HCT116 (cell line): Measurements from ENCODE around the gene RASGEF1C. TPM values are rescaled to one million over a fixed set of nuclear protein-coding genes. Genes with fewer than 3 reads are reported as not detected.

Experiments
- ATAC-seq: fragments of 200-7000 bp; cut with Tn5 transposase; 2 replicates; pipeline ENCODE4 v1.9.1; 2020; ENCODE audit warnings: mild to moderate bottlenecking, moderate library complexity
- BruUV-seq: library from RNA; stranded (reverse); fragments of 400-500 nt; replicated peaks from 2 replicates; lab custom pipeline; 2021; lab: Mats Ljungman, UMichigan
- CTCF ChIA-PET: fragments of 300-600 bp; sonication (Branson Sonifier 250); formaldehyde crosslinking; loops from one replicate; lab custom pipeline; 2021; ENCODE audit warnings: antibody characterized with exemption; lab: Charles Lee
- POLR2A ChIA-PET: fragments of 300-600, 350-600 bp; sonication (Branson Sonifier 250); formaldehyde crosslinking; loops from one replicate; lab custom pipeline; 2021; ENCODE audit warnings: antibody characterized with exemption; lab: Charles Lee
- RAD21 ChIA-PET, 2 experiments: fragments of 300-600 bp; sonication (Branson Sonifier 250); formaldehyde crosslinking; loops; one replicate each; lab custom pipeline; 2023; ENCODE audit warnings: low total read pairs in 2 of 2; ENCODE audit not compliant: uncharacterized antibody in 2 of 2, unreplicated experiment in 2 of 2, low non-redundant PET in 1 of 2; lab: Charles Lee
- DNase-seq: peaks from one replicate; pipeline ENCODE4 v3.0.0-alpha.2; 2010; ENCODE audit warnings: low read depth, low spot score
- H2AFZ ChIP-seq: fragments of 200-600 bp; shearing (Covaris generic), sonication (generic); 2 replicates; pipeline ENCODE4 v1.6.1; 2017; ENCODE audit warnings: low read depth, mixed run types, mixed read lengths, antibody characterized with exemption, low read length; ENCODE audit not compliant: poor library complexity, severe bottlenecking
- H3K27ac ChIP-seq: 2 replicates; pipeline ENCODE4 v1.5.1; 2012; ENCODE audit warnings: low read depth, low read length
- H3K27me3 ChIP-seq: fragments of 200-600 bp; sonication (generic); 2 replicates; pipeline ENCODE4 v1.6.1; 2016; ENCODE audit warnings: mixed run types, low read length, mixed read lengths; ENCODE audit not compliant: insufficient read depth
- H3K36me3 ChIP-seq, 2 experiments: fragments of 200-500 bp in 1 of 2; fragments of 200-600 bp in 1 of 2; sonication (Bioruptor generic) in 1 of 2; sonication (generic) in 1 of 2; 2 replicates each; pipeline versions ENCODE4 v1.5.1 to v1.6.1; 2014 to 2016; ENCODE audit warnings: low read length in 2 of 2, inconsistent platforms in 1 of 2, mixed read lengths in 1 of 2, mixed run types in 1 of 2; ENCODE audit not compliant: insufficient read depth in 2 of 2, control insufficient read depth in 1 of 2
- H3K4me1 ChIP-seq, 2 experiments: fragments of 200-600 bp in 1 of 2; sonication (generic) in 1 of 2; 2 replicates each; pipeline versions ENCODE4 v1.5.1 to v1.6.1; 2012 to 2017; ENCODE audit warnings: low read length in 2 of 2, inconsistent platforms in 1 of 2, mild to moderate bottlenecking in 1 of 2, mixed read lengths in 1 of 2, mixed run types in 1 of 2, moderate library complexity in 1 of 2; ENCODE audit not compliant: insufficient read depth in 2 of 2, control insufficient read depth in 1 of 2
- H3K4me2 ChIP-seq: fragments of 200-600 bp; sonication (generic); 2 replicates; pipeline ENCODE4 v1.6.1; 2017; ENCODE audit warnings: mixed run types, low read length, mixed read lengths
- H3K4me3 ChIP-seq, 2 experiments: fragments of 200-600 bp in 1 of 2; sonication (generic) in 1 of 2; replicated peaks in 1 of 2; 2 replicates each; pipeline ENCODE4 v1.5.1; 2011 to 2016; ENCODE audit warnings: low read length in 2 of 2, control low read depth in 1 of 2, low read depth in 1 of 2, mild to moderate bottlenecking in 1 of 2, mixed read lengths in 1 of 2, mixed run types in 1 of 2
- H3K79me2 ChIP-seq: fragments of 200-600 bp; sonication (generic); 2 replicates; pipeline ENCODE4 v1.6.1; 2017; ENCODE audit warnings: mild to moderate bottlenecking, mixed run types, low read length, moderate library complexity, mixed read lengths; ENCODE audit not compliant: insufficient read depth
- H3K9ac ChIP-seq: fragments of 200-600 bp; sonication (generic); 2 replicates; pipeline ENCODE4 v1.6.1; 2016; ENCODE audit warnings: low read length, mixed read lengths
- H3K9me2 ChIP-seq: fragments of 200-600 bp; sonication (generic), shearing (Covaris generic); 2 replicates; pipeline ENCODE4 v1.6.1; 2017; ENCODE audit warnings: mixed run types, mild to moderate bottlenecking, moderate library complexity; ENCODE audit not compliant: insufficient read depth
- H3K9me3 ChIP-seq, 2 experiments: fragments of 200-500 bp in 1 of 2; fragments of 200-600 bp in 1 of 2; sonication (Bioruptor generic) in 1 of 2; sonication (generic) in 1 of 2; 2 replicates each; pipeline ENCODE4 v1.6.1; 2014 to 2017; ENCODE audit warnings: low read length in 2 of 2, mixed read lengths in 2 of 2, inconsistent platforms in 1 of 2, low read depth in 1 of 2, mild to moderate bottlenecking in 1 of 2, mixed run types in 1 of 2, moderate library complexity in 1 of 2; ENCODE audit not compliant: control insufficient read depth in 1 of 2, insufficient read depth in 1 of 2
- H4K20me1 ChIP-seq: fragments of 200-600 bp; sonication (generic), shearing (Covaris generic); 2 replicates; pipeline ENCODE4 v1.6.1; 2017; ENCODE audit warnings: mixed run types, mild to moderate bottlenecking, moderate library complexity; ENCODE audit not compliant: insufficient read depth
- CBX3 ChIP-seq: IDR thresholded peaks from 2 replicates; pipeline ENCODE4 v1.6.1; 2012; ENCODE audit warnings: low read depth
- EGR1 ChIP-seq: IDR thresholded peaks from 2 replicates; pipeline ENCODE4 v1.6.1; 2012; ENCODE audit warnings: low read depth
- ELF1 ChIP-seq: IDR thresholded peaks from 2 replicates; pipeline ENCODE4 v1.6.1; 2012; ENCODE audit warnings: low read depth, borderline replicate concordance
- EZH2phosphoT487 ChIP-seq: fragments of 200-600 bp; IDR thresholded peaks from 2 replicates; pipeline ENCODE4 v1.6.1; 2018; ENCODE audit warnings: antibody characterized with exemption, borderline replicate concordance
- JUND ChIP-seq: IDR thresholded peaks from 2 replicates; pipeline ENCODE4 v1.6.1; 2012
- POLR2A ChIP-seq: IDR thresholded peaks from 2 replicates; pipeline ENCODE4 v1.7.0; 2011; ENCODE audit warnings: borderline replicate concordance; ENCODE audit not compliant: insufficient read depth, insufficient read length; ENCODE audit errors: extremely low read depth
- POLR2AphosphoS5 ChIP-seq: IDR thresholded peaks from 2 replicates; pipeline ENCODE4 v1.6.1; 2011; ENCODE audit warnings: mild to moderate bottlenecking, low read depth, low read length, moderate library complexity
- RAD21 ChIP-seq: IDR thresholded peaks from 2 replicates; pipeline ENCODE4 v1.6.1; 2012; ENCODE audit warnings: low read depth, mild to moderate bottlenecking
- TCF7L2 ChIP-seq: IDR thresholded peaks from 2 replicates; pipeline ENCODE4 v1.7.0; 2011; ENCODE audit warnings: borderline replicate concordance, inconsistent platforms; ENCODE audit not compliant: insufficient read depth, insufficient read length; ENCODE audit errors: extremely low read depth
- YY1 ChIP-seq: IDR thresholded peaks from 2 replicates; pipeline ENCODE4 v1.6.1; 2011; ENCODE audit warnings: low read length, low read depth, moderate library complexity, mild to moderate bottlenecking; ENCODE audit not compliant: insufficient replicate concordance; ENCODE audit errors: extremely low read depth
- ZFX ChIP-seq: fragments of 450-650 bp; IDR thresholded peaks from 2 replicates; pipeline ENCODE4 v1.6.1; 2017
- ZNF274 ChIP-seq: fragments of 200-500 bp; sonication (Bioruptor generic); IDR thresholded peaks from 2 replicates; pipeline ENCODE4 v1.6.1; 2014; ENCODE audit warnings: mild to moderate bottlenecking, low read depth, low read length, inconsistent platforms
- intact Hi-C: fragments of 100-400 bp; cut with micrococcal nuclease; formaldehyde crosslinking; loops from 2 replicates; pipeline ENCODE4 v1.10.0; 2022
- total RNA-seq: library from RNA; stranded (reverse); gene quantifications from one replicate; pipeline ENCODE4 v1.2.1, GENCODE V29; 2021; ENCODE audit not compliant: unreplicated experiment
- TF ChIP-seq, protein P1 (sequence below): IDR thresholded peaks from 2 replicates; pipeline ENCODE4 v1.6.1; 2011; ENCODE audit warnings: mild to moderate bottlenecking, low read length, moderate library complexity; ENCODE audit not compliant: insufficient replicate concordance; ENCODE audit errors: extremely low read depth
- TF ChIP-seq, protein P2 (sequence below), 3 experiments: fragments of 200-600 bp in 1 of 3; sonication (generic) in 1 of 3; IDR thresholded peaks in 2 of 3; conservative IDR thresholded peaks in 1 of 3; 2 replicates each; pipeline ENCODE4 v1.5.1; 2012 to 2017; ENCODE audit warnings: low read depth in 2 of 3, low read length in 2 of 3, antibody characterized with exemption in 1 of 3, borderline replicate concordance in 1 of 3, control low read depth in 1 of 3, mild to moderate bottlenecking in 1 of 3, mixed read lengths in 1 of 3, mixed run types in 1 of 3, moderate library complexity in 1 of 3; ENCODE audit not compliant: insufficient read depth in 1 of 3
- TF ChIP-seq, protein P3 (sequence below): IDR thresholded peaks from 2 replicates; pipeline ENCODE4 v1.6.1; 2012
- TF ChIP-seq, protein P4 (sequence below): IDR thresholded peaks from 2 replicates; pipeline ENCODE4 v1.6.1; 2012

Gene RASGEF1C
- total RNA-seq, 1 experiment from 2014 or later = 1.2 TPM

DNA sequence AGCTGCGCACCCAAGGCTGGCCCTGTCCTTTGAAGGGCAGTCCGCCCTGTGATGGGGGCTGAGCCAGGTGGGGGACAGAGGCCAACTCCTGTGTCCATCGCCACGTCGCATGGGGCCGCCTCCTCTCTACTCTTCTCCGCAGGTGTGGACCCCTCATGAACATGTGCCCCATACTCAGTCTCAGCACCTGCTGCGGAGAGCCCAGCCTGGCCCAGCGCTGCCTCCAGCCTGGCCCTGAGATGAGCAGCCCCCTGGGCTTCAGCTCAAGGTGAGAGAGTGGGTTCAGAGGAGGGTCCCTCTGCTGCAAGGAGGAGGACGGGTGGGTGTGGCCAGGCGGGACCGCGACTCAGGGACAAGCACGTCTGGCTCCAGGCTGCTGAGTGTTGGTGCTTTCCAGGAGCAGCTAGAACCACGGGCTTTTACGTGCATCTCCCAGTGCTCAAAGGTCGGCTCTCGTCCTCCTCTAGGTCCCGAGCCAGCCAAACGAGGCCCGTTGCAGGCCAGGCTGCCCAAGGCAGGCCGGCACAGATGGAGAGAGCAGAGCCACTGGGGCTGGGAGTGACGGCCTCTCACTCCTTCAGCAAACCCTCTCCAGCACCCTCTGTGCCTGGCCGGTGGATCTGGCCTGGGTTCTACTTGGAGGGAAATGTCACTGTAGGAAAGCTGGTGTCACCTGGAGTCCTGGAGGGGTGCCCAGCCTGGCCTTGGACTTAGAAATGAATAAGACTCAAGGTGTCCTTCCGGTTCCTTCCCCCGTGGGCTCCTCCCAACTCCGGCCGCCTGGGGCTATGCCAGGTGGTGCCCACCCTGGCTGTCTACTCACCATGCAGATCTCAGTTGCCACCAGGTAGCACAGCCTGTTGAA lies 88.5 kb downstream of the RASGEF1C start:
- Histone ChIP-seq H3K36me3 (no peaks in the 10 kb centered on the region), H3K9ac (no peak overlapping the region), H3K4me2 (no peak overlapping the region), H3K4me1 (peaks cover 0 to 5% of the 10 kb centered on the region in 2 experiments; a peak in 1 of 4 replicates), H2AFZ (no peak overlapping the region), H3K27ac (no peak overlapping the region), H3K9me2 (no peaks in the 10 kb centered on the region), H3K79me2 (no peaks in the 10 kb centered on the region), H3K9me3 (no peaks in the 10 kb centered on the region), H4K20me1 (no peaks in the 10 kb centered on the region), H3K27me3 (no peaks in the 10 kb centered on the region), H3K4me3 (no peak overlapping the region)
- no peak for ATAC-seq
- CTCF ChIA-PET = no interaction called here
- intact Hi-C loops = loop anchor here (10.0 kb wide), 1 partner anchor 174 kb away; the partner anchor contains the start of gene MAPK9
- POLR2A ChIA-PET = no interaction called here
- TF ChIP-seq, protein P1, sequence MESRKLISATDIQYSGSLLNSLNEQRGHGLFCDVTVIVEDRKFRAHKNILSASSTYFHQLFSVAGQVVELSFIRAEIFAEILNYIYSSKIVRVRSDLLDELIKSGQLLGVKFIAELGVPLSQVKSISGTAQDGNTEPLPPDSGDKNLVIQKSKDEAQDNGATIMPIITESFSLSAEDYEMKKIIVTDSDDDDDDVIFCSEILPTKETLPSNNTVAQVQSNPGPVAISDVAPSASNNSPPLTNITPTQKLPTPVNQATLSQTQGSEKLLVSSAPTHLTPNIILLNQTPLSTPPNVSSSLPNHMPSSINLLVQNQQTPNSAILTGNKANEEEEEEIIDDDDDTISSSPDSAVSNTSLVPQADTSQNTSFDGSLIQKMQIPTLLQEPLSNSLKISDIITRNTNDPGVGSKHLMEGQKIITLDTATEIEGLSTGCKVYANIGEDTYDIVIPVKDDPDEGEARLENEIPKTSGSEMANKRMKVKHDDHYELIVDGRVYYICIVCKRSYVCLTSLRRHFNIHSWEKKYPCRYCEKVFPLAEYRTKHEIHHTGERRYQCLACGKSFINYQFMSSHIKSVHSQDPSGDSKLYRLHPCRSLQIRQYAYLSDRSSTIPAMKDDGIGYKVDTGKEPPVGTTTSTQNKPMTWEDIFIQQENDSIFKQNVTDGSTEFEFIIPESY = no peak
- no peak for TF ChIP-seq ZFX
- BruUV-seq = no TSS peak
- no peak for DNase-seq
- RAD21 ChIA-PET = no interaction called here

DNA sequence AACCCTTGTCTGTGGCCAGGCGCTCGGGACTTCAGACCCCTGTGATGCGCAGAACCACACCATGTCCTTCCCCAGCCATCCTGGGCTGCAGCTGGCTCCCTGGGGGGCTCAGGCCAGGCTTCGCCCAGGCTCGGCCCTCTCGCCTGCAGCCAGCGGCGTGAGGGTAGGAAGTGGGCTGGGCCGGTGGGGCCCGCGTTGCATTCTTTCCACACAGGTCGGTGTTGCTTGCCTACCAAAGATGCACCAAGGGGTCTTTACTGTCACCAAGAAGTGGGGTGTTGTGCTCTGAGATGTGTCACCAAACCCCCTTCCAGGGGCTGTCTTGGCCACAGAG lies 89.1 kb downstream of the RASGEF1C start:
- ATAC-seq (no peak), DNase-seq (no peak)
- Histone ChIP-seq H3K4me2 (no peak overlapping the region), H3K9me3 (no peaks in the 10 kb centered on the region), H3K79me2 (no peaks in the 10 kb centered on the region), H3K9ac (no peak overlapping the region), H2AFZ (no peak overlapping the region), H3K4me1 (peaks cover 0 to 5% of the 10 kb centered on the region in 2 experiments; a peak in 1 of 4 replicates), H3K27ac (no peak overlapping the region), H3K27me3 (no peaks in the 10 kb centered on the region), H4K20me1 (no peaks in the 10 kb centered on the region), H3K36me3 (no peaks in the 10 kb centered on the region), H3K4me3 (no peak overlapping the region), H3K9me2 (no peaks in the 10 kb centered on the region)
- POLR2A ChIA-PET = no interaction called here
- CTCF ChIA-PET = no interaction called here
- no TSS peak for BruUV-seq
- RAD21 ChIA-PET = no interaction called here
- intact Hi-C loops = loop anchor here (10.0 kb wide), 1 partner anchor 175 kb away; the partner anchor contains the start of gene MAPK9
- TF ChIP-seq, protein P2, sequence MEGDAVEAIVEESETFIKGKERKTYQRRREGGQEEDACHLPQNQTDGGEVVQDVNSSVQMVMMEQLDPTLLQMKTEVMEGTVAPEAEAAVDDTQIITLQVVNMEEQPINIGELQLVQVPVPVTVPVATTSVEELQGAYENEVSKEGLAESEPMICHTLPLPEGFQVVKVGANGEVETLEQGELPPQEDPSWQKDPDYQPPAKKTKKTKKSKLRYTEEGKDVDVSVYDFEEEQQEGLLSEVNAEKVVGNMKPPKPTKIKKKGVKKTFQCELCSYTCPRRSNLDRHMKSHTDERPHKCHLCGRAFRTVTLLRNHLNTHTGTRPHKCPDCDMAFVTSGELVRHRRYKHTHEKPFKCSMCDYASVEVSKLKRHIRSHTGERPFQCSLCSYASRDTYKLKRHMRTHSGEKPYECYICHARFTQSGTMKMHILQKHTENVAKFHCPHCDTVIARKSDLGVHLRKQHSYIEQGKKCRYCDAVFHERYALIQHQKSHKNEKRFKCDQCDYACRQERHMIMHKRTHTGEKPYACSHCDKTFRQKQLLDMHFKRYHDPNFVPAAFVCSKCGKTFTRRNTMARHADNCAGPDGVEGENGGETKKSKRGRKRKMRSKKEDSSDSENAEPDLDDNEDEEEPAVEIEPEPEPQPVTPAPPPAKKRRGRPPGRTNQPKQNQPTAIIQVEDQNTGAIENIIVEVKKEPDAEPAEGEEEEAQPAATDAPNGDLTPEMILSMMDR (IDR thresholded peaks at IDR 0.05 in 2 of 3, conservative IDR thresholded peaks at IDR 0.05 in 1 of 3; ENCODE audit: borderline replicate concordance in 1 of 3, insufficient read depth in 1 of 3, low read depth in 2 of 3, low read length in 2 of 3) = no peak
- TF ChIP-seq CBX3 (no peak), EGR1 (no peak), POLR2A (no peak), ZNF274 (no peak), POLR2AphosphoS5 (no peak), JUND (no peak), ELF1 (no peak), ZFX (no peak), EZH2phosphoT487 (no peak), YY1 (no peak), TCF7L2 (no peak), RAD21 (no peak)
- TF ChIP-seq, protein P3, sequence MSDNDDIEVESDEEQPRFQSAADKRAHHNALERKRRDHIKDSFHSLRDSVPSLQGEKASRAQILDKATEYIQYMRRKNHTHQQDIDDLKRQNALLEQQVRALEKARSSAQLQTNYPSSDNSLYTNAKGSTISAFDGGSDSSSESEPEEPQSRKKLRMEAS = no peak
- TF ChIP-seq, protein P4, sequence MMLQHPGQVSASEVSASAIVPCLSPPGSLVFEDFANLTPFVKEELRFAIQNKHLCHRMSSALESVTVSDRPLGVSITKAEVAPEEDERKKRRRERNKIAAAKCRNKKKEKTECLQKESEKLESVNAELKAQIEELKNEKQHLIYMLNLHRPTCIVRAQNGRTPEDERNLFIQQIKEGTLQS = no peak
